A673 (cell line): ENCODE measurements around the gene NEK5. TPM values are rescaled to one million over a fixed set of nuclear protein-coding genes. Genes with fewer than 3 reads are reported as not detected.
"Not testable (repeated sequence)": the region's sequence is repeated elsewhere in the genome, so short reads cannot be mapped to it uniquely, and the experiment has no call there.

Source experiments
- BruUV-seq: library from RNA; stranded (reverse); fragments of 400-500 nt; replicated peaks from 2 replicates; lab custom pipeline; 2021; lab: Mats Ljungman, UMichigan
- CTCF ChIA-PET: fragments of 300-600 bp; sonication (Branson Sonifier 250); formaldehyde crosslinking; loops from one replicate; lab custom pipeline; 2022; ENCODE audit warnings: antibody characterized with exemption; lab: Charles Lee
- POLR2A ChIA-PET: fragments of 300-600 bp; sonication (Branson Sonifier 250); formaldehyde crosslinking; loops from one replicate; lab custom pipeline; 2022; ENCODE audit warnings: antibody characterized with exemption; ENCODE audit not compliant: low non-redundant PET; lab: Charles Lee
- DNase-seq: peaks from one replicate; pipeline ENCODE4 v3.0.0-alpha.2; 2015; ENCODE audit warnings: low spot score
- H3K27ac ChIP-seq: fragments of 200-600 bp; sonication (generic); 2 replicates; pipeline ENCODE4 v1.5.1; 2016; ENCODE audit warnings: mixed run types, low read depth, mild to moderate bottlenecking, mixed read lengths, antibody characterized with exemption, low read length; ENCODE audit not compliant: poor library complexity, severe bottlenecking
- H3K27me3 ChIP-seq: fragments of 200-600 bp; sonication (generic); replicated peaks from 2 replicates; pipeline ENCODE4 v1.6.1; 2017; ENCODE audit warnings: mixed run types, low read depth, mild to moderate bottlenecking, mixed read lengths, antibody characterized with exemption, low read length; ENCODE audit not compliant: insufficient read depth, poor library complexity
- H3K36me3 ChIP-seq: fragments of 200-600 bp; sonication (generic); 2 replicates; pipeline ENCODE4 v1.6.1; 2016; ENCODE audit warnings: mixed run types, mild to moderate bottlenecking, mixed read lengths, antibody characterized with exemption, low read length; ENCODE audit not compliant: insufficient read depth, poor library complexity, severe bottlenecking
- H3K4me1 ChIP-seq: fragments of 200-600 bp; sonication (generic); 2 replicates; pipeline ENCODE4 v1.6.1; 2017; ENCODE audit warnings: mixed run types, mild to moderate bottlenecking, mixed read lengths, antibody characterized with exemption, low read length; ENCODE audit not compliant: insufficient read depth, poor library complexity, severe bottlenecking
- H3K4me3 ChIP-seq: fragments of 200-600 bp; sonication (generic); 2 replicates; pipeline ENCODE4 v1.5.1; 2016; ENCODE audit warnings: low read depth, mixed run types, mild to moderate bottlenecking, mixed read lengths, low read length; ENCODE audit not compliant: poor library complexity, severe bottlenecking
- H3K9me3 ChIP-seq: fragments of 200-600 bp; sonication (generic); 2 replicates; pipeline ENCODE4 v1.6.1; 2016; ENCODE audit warnings: mixed run types, low read depth, mild to moderate bottlenecking, mixed read lengths, antibody characterized with exemption, low read length; ENCODE audit not compliant: poor library complexity, severe bottlenecking
- EZH2 ChIP-seq: fragments of 200-600 bp; sonication (generic); IDR thresholded peaks from 2 replicates; pipeline ENCODE4 v1.6.1; 2017; ENCODE audit warnings: borderline replicate concordance, low read depth, mild to moderate bottlenecking, mixed read lengths, antibody characterized with exemption, low read length; ENCODE audit not compliant: poor library complexity, severe bottlenecking
- intact Hi-C: fragments of 100-400 bp; cut with micrococcal nuclease; formaldehyde crosslinking; loops from one replicate; pipeline ENCODE4 v1.10.0; 2022; ENCODE audit not compliant: unreplicated experiment
- total RNA-seq: library from RNA; stranded (reverse); gene quantifications from 2 replicates; pipeline ENCODE4 v1.2.3, GENCODE V29; 2021
- TF ChIP-seq, protein P1 (sequence below): fragments of 300-800, 200-600 bp; sonication (generic); conservative IDR thresholded peaks from 2 replicates; pipeline ENCODE4 v1.5.1; 2017; ENCODE audit warnings: low read depth, mild to moderate bottlenecking, antibody characterized with exemption, low read length, moderate library complexity, mixed read lengths

Gene NEK5
- total RNA-seq, 1 experiment from 2014 or later, result not detected

DNA sequence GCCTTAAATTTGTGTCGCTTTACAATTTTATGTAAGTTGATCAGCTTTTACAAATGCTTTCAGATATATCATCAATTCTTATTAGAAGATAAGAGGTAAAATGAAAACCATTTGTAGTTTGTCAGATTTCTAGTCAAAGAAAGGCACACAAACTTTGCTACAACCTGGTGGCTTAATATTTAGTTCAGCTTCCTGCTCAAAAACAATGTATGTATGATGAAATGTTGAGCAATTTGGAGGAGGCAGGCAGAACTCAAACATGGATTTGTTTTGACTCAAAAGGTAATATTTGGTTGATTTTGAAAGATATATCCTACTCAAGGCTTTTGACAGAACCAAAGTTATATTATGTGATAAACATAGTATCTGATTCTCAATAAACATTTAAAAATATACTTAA lies 24.2 kb downstream of the NEK5 start:
- Histone ChIP-seq H3K4me1 (no peaks in the 10 kb centered on the region), H3K9me3 (no peaks in the 10 kb centered on the region), H3K4me3 (no peak overlapping the region), H3K27ac (no peak overlapping the region), H3K27me3 (no peaks in the 10 kb centered on the region), H3K36me3 (no peaks in the 10 kb centered on the region)
- TF ChIP-seq EZH2, result no peak
- TF ChIP-seq, protein P1, sequence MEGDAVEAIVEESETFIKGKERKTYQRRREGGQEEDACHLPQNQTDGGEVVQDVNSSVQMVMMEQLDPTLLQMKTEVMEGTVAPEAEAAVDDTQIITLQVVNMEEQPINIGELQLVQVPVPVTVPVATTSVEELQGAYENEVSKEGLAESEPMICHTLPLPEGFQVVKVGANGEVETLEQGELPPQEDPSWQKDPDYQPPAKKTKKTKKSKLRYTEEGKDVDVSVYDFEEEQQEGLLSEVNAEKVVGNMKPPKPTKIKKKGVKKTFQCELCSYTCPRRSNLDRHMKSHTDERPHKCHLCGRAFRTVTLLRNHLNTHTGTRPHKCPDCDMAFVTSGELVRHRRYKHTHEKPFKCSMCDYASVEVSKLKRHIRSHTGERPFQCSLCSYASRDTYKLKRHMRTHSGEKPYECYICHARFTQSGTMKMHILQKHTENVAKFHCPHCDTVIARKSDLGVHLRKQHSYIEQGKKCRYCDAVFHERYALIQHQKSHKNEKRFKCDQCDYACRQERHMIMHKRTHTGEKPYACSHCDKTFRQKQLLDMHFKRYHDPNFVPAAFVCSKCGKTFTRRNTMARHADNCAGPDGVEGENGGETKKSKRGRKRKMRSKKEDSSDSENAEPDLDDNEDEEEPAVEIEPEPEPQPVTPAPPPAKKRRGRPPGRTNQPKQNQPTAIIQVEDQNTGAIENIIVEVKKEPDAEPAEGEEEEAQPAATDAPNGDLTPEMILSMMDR, result no peak
- DNase-seq, result peak; percentile 8
- no TSS peak for BruUV-seq
- ChIA-PET CTCF (no interaction called here), POLR2A (no interaction called here)
- intact Hi-C loops, result no loop called here

DNA sequence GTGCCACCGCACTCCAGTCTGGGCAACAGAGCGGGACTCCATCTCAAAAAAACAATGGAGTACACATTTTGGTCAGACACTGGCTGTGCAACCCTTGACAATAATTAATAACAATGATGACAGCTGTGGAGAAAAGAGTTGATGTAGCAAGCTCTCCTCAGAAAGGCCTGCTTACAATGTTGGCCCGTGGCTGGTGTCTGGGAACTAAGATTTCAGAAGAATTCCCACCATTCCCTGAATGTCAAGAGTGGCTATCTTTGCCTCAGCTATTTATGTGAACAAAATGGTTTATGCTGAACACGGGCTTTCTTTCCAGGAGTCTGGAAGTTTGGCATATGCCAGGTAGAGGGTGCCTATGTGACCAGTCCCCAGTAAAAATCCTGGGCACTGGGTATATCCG lies 25.5 kb downstream of the NEK5 start:
- Histone ChIP-seq H3K4me1 (no peaks in the 10 kb centered on the region), H3K4me3 (no peak overlapping the region), H3K27ac (no peak overlapping the region), H3K27me3 (no peaks in the 10 kb centered on the region), H3K9me3 (no peaks in the 10 kb centered on the region), H3K36me3 (no peaks in the 10 kb centered on the region)
- CTCF ChIA-PET, result no interaction called here
- no peak for DNase-seq
- no TSS peak for BruUV-seq
- POLR2A ChIA-PET, result no interaction called here
- intact Hi-C loops, result no loop called here
- no peak for TF ChIP-seq EZH2
- TF ChIP-seq, protein P1, result no peak

GRCh38 chr13:52102423-52102822 lies 26.4 kb downstream of the NEK5 start:
- H3K36me3 ChIP-seq, H3K4me3 ChIP-seq, intact Hi-C loops, CTCF ChIA-PET, POLR2A ChIA-PET, BruUV-seq, H3K27me3 ChIP-seq, H3K9me3 ChIP-seq, DNase-seq, H3K4me1 ChIP-seq, H3K27ac ChIP-seq: not testable (repeated sequence)

- CTCF ChIA-PET, result no interaction called here
These were observed 31.7 kb downstream of the NEK5 start for GRCh38 chr13:52097197-52097596.

More at GRCh38 chr13:52097197-52097596, 31.7 kb downstream of the NEK5 start:
- Histone ChIP-seq H3K27me3 (no peaks in the 10 kb centered on the region), H3K36me3 (no peaks in the 10 kb centered on the region), H3K9me3 (no peaks in the 10 kb centered on the region), H3K4me3 (no peak overlapping the region), H3K4me1 (no peaks in the 10 kb centered on the region), H3K27ac (no peak overlapping the region)
- DNase-seq, result no peak
- no TSS peak for BruUV-seq
- no peak for TF ChIP-seq EZH2
- TF ChIP-seq, protein P1, result no peak
- POLR2A ChIA-PET, result no interaction called here
- intact Hi-C loops, result no loop called here
